COLO829 (cell line): Measurements from ENCODE around the gene ITGA11.
A peak's percentile ranks its signal among the peaks of the same experiment; 100 is the strongest.

Experiments used
- DNase-seq: peaks from one replicate; pipeline ENCODE4 v3.0.0; 2012; ENCODE audit warnings: low spot score

The ITGA11 gene

DNA sequence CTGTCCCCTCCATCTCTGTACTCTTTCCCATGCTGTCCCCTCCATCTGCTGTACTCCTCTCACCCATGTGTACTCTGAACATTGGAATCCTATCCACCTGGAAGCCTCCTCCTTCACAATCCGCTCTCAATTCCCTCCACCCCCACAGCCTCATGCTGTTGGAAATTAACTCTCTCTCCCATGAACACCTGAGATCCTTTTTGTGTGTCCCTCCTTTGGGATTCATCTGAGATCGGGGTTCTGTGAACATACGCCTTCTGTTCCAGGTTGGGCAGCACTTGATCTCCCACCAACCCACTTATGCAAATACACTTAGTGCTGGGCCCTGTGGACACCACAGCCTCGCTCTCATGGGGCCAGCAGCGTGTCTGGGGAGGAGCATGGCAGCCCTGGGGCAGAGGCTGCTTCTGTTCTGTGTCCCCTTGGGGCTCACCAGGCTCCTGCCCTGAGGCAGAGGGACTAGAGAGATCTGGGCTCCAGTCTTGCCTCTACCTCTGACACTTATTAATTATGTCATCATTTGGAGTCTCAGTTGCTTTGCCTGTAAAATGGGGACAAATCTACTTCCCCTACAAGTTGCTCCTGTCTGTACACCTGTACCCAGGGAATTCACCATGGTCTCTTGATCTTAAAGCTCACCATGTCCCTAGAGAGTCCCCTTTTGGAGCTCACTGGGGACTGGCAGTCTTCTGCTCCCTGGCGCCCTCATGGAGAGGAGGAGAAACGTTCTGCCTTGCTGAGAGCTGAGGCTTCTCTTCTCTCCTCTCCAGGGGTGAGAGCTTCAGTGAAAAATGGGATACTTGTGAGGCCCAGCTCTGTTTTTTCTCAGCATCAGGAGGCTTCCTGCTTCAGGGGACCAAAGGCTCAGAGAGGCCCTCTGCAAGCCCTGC is 42.7 kb downstream of the ITGA11 start:
- no peak for DNase-seq

DNA sequence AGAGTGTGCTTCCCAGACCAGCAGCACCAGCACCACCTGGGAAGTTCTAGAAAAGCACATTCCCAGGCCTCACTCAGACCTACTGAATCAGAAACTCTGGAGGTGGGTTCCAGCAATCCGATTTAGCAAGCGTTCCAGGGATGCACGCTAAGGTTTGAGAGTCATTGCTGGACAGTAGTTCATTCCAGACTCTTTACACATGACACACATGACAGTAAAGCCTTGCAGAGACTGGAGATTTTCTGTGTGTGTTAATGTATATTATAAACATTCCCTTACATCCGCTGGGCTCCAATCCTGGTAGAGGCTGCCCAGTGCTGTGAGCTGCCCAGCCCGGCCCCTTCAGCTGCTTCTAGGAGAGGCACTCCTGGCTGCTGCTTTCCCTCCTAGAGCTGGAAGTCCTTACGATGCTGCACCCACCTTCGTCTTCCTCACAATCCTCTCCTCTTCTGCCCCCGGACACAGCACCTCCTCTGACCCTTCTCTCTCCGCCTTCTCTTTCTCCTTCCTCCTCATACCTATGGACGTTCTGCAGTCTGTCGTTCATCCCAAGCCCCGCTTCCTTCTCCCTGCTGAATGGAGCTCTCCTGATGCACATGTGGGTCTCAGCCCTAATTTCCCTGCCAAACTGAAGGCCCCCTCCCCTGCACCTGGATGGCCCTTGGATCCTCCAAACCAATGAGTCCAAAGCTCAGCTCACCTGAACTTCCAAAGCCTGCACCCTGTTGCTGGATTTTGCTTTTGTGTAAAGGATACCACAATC is 44.4 kb downstream of the ITGA11 start:
- DNase-seq = no peak

DNA sequence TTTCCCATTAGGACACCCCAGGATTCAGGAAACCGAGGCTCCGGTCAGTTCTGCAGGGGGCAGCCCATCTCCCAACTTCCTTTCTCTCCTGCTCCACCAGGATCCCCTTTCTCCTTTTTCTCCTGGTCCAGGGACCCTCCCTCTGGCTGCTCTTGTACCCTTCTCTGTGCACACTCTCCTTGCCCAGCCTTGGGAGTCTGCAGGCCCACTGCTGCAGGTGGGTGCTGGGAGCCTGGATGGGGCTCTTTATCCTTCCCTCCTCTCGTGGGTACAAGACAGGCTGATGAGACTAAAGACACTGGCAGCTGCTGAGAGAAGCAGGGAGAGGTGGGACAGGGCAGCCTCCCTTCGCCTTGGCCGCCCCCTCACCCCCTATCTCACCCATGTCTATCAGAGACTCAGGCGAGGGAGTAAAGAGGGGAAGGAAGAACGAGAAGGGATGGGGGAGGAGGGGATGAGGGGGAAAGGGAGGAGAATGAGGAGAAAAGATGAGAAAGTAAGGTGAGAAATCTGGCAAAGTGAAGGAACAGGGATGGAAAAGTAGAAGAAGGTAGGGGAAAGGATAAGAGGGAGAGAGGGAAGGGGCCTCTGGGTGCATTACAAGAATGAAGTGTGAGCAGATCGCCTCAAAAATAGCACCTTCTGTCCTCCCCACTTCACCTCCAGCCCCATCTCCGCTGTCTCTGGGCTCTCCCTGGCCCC is 45.2 kb downstream of the ITGA11 start:
- DNase-seq = no peak

DNA sequence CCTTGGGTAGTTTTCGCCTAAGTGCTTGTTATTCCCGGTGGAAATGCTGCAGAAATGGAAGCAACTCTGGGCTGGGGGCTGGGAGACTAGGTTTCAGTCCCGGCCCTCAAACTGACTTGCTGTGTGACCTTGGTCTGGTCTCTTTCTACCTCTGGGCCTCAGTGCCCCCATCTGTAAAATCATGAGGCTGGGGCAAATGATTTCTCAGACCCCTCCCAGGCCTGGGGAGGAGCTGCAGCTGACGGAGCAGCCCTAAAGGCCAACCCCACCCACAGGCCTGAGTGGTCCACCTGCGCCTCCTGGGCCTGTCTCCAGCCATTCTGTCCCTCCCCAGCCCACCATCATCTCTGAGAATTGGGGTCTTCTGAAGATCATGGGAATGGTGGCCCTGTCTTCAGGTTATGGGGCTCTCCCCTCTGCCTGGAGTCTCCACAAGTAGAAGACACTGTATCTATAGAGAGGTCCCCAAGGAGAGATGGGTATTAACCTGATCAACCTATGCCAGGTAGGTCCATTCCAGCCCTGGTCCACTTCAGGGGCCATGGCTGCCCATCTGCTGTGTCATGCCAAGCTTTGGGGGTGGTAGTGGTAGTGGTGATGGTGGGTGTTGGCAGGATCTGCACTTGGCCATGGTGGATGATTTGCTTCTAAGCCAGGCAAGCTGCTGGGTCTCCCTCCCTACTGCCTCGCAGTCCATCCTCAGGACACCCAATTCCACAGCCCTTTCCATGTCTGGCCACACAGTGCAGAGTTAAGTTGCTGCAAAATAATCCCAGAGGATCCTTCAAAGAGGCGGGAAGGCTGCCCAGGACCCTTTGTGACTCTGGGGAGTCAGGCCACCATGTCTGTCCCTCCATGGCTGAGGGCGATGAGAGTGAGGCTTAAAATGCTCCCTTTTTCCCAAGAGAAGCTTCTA is 46.0 kb downstream of the ITGA11 start:
- no peak for DNase-seq

DNA sequence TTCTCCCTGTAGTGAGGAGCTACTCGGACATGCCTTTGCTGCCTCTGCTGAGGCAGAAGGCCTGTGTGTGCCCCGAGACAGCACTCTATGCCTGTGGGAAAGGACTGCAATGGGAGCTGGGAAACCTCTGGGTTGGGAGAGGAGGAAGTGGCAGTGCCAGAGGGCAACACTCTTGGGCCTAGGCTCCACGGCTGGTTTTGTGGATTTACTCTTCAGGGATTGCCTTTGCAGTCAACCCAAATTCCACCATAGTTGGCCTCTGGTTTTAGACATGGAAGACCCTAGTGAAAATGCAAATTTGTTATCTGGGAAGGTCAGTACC is 46.8 kb downstream of the ITGA11 start:
- no peak for DNase-seq

DNA sequence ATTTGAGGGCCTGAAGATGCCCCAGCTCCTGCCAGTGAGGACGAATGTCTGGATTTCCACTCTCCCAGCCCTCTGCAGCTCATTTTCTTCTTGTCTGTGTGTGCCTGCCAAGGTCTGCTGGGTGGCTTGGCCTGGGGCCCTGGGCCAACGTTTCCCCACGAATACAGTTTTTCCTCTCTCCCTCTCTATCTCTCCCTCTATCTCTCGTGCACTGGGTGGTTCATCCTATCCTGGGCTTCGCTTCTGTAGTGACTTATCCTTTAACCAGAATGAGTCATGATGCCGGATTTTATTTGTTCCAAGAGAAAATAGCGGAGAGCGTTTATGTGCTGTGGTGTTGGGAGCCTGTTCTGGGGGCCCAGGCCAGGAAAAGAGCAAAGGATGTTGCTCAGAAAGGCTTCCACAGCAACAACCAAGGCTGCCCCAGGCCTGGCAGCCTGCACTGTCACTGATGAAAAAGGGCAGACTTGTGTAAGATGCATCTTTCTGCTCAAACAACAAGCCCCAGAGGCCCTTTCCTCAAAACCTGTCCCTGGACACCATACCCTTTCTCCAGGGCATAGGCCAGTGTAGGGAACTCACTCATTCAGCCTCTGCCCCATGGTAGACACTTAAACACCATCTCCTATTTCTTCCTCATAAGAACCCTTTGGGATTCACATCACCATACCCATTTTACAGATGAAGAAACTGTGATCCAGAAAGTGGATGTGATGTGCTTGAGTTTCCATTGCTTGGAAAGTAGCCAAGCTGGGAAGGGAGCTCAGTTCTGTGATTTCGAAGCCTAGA is 47.3 kb downstream of the ITGA11 start:
- no peak for DNase-seq

DNA sequence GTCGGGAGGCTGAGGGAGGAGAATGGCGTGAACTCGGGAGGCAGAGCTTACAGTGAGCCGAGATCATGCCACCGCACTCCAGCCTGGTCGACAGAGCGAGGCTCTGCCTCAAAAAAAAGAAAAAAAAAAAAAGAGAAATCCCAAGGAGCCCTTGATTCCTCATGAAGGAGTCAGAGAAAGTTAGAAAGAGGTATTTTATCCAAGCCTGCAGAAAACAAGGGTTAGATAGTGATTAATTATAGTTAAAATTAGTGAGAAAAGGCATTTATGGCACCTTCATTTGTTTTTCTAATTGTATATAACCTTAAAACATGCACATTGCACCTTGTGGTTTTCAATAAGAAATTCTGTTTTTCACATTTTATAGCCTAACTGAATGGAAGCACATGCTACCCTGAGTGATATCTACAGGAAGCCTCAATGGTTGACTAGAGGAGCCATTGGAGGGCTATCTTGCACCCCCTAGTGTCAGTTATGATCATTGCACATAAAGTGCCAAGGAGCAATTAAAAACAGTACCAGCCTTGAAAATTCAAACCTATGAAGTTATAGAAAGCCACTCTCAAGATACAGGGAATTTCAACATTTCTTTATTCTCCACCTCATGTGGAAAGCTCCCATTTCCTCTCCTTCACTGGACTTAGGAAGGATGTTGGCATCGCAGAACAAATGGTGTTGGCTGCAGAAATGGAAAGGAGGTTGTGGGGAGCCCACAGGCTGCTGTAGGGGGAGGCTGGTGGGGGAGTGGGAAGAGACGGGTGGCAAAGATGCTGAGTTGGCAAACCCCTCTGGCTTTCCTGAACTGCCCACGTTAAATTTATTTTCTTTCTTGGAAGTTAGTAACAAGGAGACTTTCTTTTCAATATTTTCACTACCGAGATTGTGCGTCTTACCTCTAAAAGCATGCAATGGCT is 48.5 kb downstream of the ITGA11 start:
- DNase-seq = peak; percentile 35

DNA sequence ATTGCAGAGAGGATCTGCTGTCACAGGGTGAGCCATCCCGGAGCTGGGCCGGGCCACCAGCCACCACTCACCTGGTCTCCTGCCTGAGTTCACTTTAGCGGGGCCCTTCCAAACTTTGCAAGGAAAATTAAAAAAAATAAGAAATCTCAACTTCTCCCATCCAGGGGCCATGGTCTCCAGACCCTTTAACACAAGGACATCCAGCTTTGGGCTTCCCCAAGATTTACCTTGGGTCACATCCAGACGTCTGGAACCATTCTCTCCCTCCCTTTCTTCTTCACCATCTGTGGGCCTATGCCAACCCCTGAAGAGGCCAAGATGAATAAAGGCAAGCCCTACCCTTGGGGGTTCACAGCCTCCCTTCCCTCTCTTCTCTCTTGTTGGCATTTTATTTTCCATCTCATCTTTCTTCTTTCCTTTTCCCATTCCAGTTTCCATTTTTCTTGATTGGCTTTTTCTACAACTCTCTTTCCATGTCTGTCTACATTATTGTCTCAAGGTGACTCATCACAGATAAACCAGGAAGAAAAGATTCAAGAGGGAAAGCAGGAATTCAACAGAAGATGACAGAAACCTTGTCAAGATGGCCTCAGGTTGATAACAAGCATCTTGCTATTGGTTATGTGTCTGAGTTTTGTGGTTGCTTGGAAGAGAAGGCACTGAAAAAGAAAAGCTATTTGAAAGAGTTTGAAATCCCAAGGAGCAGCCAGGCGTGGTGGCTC is 49.5 kb downstream of the ITGA11 start:
- DNase-seq = no peak

DNA sequence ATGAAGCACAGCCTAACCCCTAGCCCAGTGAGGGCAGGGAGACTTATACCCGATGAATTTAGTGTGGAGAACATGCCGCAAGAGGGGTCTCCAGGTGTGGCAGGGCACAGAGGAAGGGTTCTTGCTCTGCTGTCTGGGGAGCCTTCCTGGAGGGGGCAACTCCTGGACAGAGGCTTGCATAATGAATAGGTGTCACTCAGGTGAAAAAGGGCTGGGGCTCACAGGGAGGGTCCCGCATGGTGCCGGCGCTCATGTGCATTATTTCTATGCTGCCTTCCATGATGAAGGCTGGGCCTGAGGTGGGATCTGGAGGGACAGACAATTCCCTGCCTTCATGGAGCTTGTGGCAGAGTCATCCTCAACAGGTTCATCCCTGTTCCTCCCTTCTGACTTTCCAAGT is 51.5 kb downstream of the ITGA11 start:
- DNase-seq = no peak

DNA sequence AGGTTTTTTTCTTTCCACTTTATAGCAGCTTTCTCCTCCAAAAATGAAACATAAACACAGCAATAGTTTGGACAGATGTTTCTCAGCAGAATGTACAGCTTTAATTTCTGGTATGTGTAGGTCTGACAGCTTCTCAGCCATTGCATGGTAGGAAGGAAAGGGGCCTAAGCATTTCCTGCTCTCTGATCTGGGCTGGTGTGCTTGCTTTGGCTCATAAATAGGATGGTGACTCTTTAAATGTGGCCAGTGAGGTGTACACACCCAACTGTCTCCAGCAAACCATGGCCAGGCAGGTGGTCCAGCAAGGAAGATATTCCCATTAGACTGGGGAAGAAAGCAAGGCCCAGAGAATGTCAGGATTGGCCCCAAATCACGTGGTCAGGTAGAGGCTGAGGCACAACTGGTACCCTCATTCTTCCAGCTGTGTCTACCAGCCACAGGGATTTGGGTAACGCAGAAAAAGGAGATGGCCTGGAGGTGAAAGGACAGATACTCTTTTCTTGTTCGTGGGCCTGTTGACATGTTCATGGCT is 52.1 kb downstream of the ITGA11 start:
- DNase-seq = no peak

DNA sequence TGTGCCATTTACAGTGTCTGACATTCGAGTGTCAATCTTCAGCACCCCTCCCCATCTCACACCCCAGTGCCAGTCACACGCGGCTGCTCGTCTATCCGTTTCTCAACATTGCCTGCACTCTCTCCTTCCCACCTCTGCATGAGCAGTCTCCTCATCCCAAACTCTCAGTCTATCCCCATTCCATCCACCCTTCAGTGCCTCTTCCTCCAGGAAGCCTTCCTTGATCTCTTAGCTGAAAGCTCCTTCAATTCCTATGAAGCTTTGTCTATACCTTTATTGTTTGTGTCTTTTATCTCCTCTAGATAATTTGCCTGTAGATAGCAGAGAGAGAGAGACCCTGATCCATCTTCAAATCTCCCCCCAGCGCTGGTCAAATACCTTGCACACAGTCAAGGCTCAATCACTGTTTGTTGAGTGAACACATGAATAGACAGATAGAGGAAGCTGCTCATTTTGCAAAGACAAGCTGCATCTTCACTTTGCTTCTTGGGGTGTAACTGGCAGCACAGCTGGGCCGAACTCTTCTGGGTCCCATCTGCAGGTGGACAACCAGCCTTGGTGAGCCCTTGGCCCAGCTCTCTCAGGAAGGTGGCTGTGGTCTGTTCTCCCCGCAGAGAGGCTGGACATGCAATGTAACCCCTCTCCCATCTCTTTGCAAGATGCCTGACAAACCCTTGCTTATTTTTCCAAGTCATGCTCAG is 52.8 kb downstream of the ITGA11 start:
- DNase-seq = no peak

DNA sequence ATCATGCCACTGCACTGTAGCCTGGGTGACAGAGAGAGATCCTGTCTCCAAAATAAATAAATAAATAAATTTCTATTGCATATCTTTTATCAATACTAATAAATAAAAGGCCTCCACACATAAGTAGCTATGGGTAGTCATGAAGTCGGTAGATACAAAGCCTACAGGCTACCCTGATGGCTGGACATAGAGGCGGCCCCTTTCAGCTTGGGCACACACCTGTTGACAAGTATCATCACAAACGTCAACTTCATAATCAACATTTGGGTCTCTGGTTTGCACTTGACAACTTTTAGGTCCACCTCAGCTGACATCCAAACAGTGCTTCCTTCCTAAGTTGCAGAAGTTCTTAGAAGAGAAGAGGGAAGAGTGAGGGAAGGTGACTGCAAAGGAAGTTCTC is 53.4 kb downstream of the ITGA11 start:
- no peak for DNase-seq

DNA sequence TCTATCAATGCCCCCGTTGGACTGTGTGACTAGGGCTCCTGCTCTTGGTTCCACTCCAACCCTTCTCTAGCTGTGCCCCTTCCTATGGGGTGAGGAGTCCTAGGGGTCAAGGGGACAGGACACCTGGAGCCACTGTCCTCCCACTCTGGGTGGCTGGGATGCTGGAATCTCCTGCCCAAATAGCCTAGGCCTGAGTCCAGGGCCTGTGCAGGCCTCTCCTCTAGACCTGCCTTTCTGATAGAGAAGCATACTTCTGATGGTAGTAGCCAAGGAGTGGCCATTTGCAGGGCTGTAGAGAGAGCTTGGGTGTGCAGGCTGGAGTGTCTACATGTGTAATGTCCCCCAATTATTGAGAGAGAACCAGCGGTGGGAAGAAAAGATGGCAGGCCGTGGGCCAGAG is 54.2 kb downstream of the ITGA11 start:
- DNase-seq = no peak

DNA sequence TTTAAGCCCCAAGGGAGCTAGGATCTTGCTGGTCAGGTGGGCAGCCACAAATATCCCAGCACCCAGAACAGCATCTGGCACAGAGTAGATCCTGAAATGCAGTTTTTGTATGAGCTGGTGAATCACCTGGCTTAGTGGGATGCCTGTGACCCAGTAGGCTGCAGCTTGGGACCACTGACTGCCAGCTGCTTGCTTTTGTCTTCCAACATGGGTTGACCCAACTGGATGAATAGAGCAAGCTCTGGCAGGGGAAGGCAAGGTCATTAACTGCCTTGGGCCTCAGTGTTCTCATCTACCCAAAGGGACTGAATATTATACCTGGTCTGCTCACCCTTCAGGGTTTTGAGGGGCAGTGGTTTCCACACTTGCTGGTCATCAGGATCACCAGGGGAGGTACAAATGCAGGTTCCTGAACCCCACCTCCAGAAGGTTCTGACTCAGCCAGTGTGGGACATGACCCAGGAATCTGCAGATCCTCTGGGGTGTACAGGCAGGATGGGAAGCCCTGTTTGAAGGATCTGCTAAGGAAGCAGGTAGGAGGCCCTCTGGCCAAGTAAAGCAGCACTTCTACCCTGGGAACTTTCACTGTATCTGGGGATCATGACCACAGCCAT is 55.4 kb downstream of the ITGA11 start:
- no peak for DNase-seq

DNA sequence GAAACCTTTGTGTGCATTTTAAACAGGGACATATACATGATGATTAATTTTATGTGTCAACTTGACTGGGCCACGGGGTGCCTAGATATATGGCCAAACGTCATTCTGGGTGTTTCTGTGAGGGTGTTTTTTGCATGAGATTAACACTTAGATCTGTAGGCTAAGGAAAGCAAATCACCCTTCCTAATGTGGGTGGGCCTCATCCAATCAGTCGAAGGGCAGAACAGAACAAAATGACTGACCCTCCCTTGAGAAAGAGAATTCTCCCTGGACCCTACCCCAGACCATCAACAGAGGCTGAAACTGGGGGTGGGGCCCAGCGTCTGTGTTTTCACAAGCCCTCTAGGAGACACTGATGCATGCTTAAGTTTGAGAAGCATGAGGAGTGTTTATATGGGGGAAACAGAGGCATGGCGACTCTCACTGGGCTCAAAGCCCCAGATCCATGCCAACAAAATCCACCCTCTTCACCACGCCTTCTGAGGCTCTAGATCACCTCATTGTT is 56.2 kb downstream of the ITGA11 start:
- no peak for DNase-seq

DNA sequence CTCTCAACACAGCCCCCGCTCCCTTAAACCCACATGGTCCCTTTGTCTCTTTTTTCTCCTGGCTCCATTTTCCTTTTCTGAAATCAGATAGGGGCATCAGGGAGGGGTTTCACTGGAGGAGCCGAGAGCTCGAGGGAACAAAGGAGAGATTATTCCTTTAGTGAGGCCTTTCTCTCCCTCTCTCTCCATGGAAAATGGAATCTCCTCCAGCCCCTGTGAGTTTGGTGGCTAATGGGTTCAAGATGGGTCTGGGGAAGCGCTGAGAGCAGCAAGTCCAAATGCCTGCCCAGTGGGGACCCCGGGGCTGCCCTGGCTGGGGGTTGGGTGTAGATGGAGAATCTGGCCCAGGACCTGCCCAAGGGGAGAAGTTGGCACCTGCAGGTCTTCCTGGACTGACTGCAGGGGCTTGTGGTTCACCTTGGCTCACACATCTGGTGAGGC is 56.8 kb downstream of the ITGA11 start:
- DNase-seq = no peak

DNA sequence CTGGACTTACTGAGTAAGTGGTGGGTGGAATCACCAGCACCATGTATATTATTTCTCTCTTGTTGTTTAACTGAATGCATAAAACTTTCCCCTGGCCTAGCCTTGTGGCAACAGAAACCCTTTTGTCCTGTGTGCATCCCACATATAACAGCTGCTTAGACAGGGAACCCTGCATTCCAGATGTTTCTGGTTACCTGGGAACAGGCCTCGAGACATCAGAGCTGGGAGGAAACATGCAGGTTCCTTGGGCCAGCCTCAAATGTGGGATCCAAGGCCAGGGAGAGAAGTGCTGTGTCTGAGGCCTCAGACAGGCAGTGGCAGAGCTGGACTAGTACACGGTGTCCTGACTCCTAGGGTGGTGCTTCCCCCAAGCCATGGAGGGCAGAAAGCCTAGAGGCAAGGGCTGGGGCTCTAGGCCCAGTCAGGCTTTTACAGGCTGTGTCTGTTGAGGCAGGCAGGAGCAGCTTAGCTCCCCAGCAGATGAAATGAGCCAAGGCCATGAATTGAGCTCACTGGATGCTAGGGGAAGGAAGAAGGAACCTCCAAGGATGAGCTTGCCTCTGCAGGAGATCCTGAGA is 57.7 kb downstream of the ITGA11 start:
- DNase-seq = no peak
